ENCODE results near the gene GPR155. TPM values are rescaled to one million over a fixed set of nuclear protein-coding genes. Genes with fewer than 3 reads are reported as not detected.

Gene GPR155
- total RNA-seq, 1 experiment from 2014 or later: 1.3 TPM

DNA sequence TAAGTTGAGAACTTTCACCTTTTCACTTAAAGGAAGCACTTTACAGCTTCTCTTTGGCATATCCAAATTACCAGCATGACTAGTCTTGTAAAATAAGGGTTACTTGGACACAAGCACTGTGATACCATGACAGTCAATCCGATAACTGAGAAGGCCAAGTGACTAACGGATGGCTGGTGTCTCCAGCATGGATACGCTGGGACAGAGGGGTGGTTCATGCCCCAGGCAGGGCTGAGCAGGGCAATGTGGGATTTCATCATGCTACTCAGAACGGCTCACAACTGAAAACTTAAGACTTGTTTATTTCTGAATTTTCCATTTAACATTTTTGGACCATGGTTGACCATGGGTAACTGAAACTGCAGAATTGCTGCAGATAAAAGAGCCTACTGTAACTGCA, 43.1 kb upstream of the GPR155 start:
- Histone ChIP-seq H3K27me3 (ENCODE audit: low read length) (peaks cover 4% of the 10 kb centered on the region), H2AFZ (ENCODE audit: low read length) (no peak overlapping the region), H3K4me2 (ENCODE audit: low read length) (no peak overlapping the region), H3K4me3 (ENCODE audit: low read length) (no peak overlapping the region), H3F3A (ENCODE audit: low read length, unreplicated experiment) (no peaks in the 10 kb centered on the region), H3K79me2 (ENCODE audit: low read length) (no peaks in the 10 kb centered on the region), H3K27ac (ENCODE audit: low read length) (no peak overlapping the region), H3K9me2 (replicated peaks; ENCODE audit: low read length) (no peaks in the 10 kb centered on the region), H3K9me3 (ENCODE audit: low read length) (no peaks in the 10 kb centered on the region), H3K9ac (ENCODE audit: low read length) (no peak overlapping the region), H3K36me3 (ENCODE audit: low read depth, low read length) (no peaks in the 10 kb centered on the region), H4K20me1 (ENCODE audit: low read length) (no peaks in the 10 kb centered on the region), H3K4me1 (ENCODE audit: insufficient read depth, low read length) (peaks cover 4% of the 10 kb centered on the region; the same call in 1 of the 2 replicates)
- intact Hi-C loops (cut with micrococcal nuclease): no loop called here
- POLR2A ChIA-PET (ENCODE audit: unreplicated experiment): no interaction called here
- DNase-seq (no peak), ATAC-seq (no peak)
- BruUV-seq (replicated peaks): no TSS peak
- CTCF ChIA-PET: no interaction called here
- TF ChIP-seq EZH2 (IDR thresholded peaks at IDR 0.05; ENCODE audit: low read length, unreplicated experiment) (no peak), CTCF (conservative IDR thresholded peaks at IDR 0.05; ENCODE audit: low read depth, low read length) (no peak), EZH2phosphoT487 (IDR thresholded peaks at IDR 0.05; ENCODE audit: borderline replicate concordance, low read length) (no peak)

DNA sequence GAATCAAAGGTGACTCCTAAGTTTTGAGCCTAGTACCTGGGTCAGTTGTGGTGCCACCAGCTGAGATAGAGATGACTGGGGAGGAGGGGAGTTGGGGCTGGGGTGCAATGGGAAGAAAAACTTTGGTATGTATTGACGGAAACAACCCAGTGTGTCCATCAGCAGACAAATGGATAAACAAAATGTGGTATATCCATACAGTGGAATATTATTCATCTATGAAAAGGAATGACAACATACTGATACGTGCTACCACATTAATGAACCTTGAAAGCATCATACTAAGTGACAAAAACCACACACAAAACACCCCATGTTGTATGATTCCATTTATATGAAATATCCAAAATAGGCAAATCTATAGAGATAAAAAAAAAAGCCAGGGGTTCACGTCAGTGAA, 41.1 kb upstream of the GPR155 start:
- Histone ChIP-seq H4K20me1 (ENCODE audit: low read length) (no peaks in the 10 kb centered on the region), H3K27ac (ENCODE audit: low read length) (no peak overlapping the region), H3K27me3 (ENCODE audit: low read length) (peaks cover 9% of the 10 kb centered on the region), H3K4me3 (ENCODE audit: low read length) (no peak overlapping the region), H3K79me2 (ENCODE audit: low read length) (no peaks in the 10 kb centered on the region), H3K4me1 (ENCODE audit: insufficient read depth, low read length) (peaks cover 4% of the 10 kb centered on the region; the same call in 1 of the 2 replicates), H3F3A (ENCODE audit: low read length, unreplicated experiment) (no peaks in the 10 kb centered on the region), H3K4me2 (ENCODE audit: low read length) (no peak overlapping the region), H3K36me3 (ENCODE audit: low read depth, low read length) (no peaks in the 10 kb centered on the region), H2AFZ (ENCODE audit: low read length) (no peak overlapping the region), H3K9me2 (replicated peaks; ENCODE audit: low read length) (no peaks in the 10 kb centered on the region), H3K9ac (ENCODE audit: low read length) (no peak overlapping the region), H3K9me3 (ENCODE audit: low read length) (no peaks in the 10 kb centered on the region)
- no peak for DNase-seq
- CTCF ChIA-PET: no interaction called here
- TF ChIP-seq EZH2 (IDR thresholded peaks at IDR 0.05; ENCODE audit: low read length, unreplicated experiment) (no peak), CTCF (conservative IDR thresholded peaks at IDR 0.05; ENCODE audit: low read depth, low read length) (no peak), EZH2phosphoT487 (IDR thresholded peaks at IDR 0.05; ENCODE audit: borderline replicate concordance, low read length) (no peak)
- ATAC-seq: no peak
- POLR2A ChIA-PET (ENCODE audit: unreplicated experiment): no interaction called here
- BruUV-seq (replicated peaks): no TSS peak
- intact Hi-C loops (cut with micrococcal nuclease): no loop called here

DNA sequence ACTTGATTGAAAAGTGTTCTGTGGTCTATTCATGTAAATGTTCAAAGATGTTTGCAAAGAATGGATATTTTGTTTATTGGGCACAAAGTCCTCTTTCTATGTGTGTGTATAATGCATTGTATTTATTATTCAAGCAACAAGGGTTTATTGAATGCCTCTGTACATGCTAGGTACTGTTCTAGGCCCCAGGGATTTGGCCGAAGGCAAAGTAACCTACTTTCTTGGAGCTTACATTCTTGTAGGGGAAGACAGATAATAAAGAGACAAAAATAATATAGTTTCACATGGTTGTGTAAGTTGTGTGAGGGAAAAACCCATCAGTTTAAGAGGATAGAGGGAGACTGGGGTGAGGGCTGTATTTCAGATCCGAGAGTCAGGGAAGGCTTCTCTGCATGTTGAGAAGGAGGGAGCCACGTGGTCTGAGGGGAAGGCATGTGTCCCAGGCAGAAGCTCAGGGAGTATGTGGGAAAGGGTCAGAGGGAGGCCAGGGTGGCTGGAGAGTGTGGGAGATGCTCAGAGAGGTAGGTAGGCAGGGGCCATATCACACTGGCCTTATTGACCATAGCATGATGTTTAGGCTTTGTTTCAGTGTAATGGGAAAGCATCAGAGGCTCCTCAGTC, 40.4 kb upstream of the GPR155 start:
- TF ChIP-seq EZH2 (IDR thresholded peaks at IDR 0.05; ENCODE audit: low read length, unreplicated experiment): no peak
- Histone ChIP-seq H3K36me3 (ENCODE audit: low read depth, low read length) (no peaks in the 10 kb centered on the region), H2AFZ (ENCODE audit: low read length) (no peak overlapping the region), H4K20me1 (ENCODE audit: low read length) (no peaks in the 10 kb centered on the region), H3K9me2 (replicated peaks; ENCODE audit: low read length) (no peaks in the 10 kb centered on the region), H3K27me3 (ENCODE audit: low read length) (peaks cover 11% of the 10 kb centered on the region), H3K4me2 (ENCODE audit: low read length) (no peak overlapping the region), H3K4me1 (ENCODE audit: insufficient read depth, low read length) (peaks cover 4% of the 10 kb centered on the region; the same call in 1 of the 2 replicates), H3K27ac (ENCODE audit: low read length) (no peak overlapping the region), H3K79me2 (ENCODE audit: low read length) (no peaks in the 10 kb centered on the region), H3K9ac (ENCODE audit: low read length) (no peak overlapping the region), H3F3A (ENCODE audit: low read length, unreplicated experiment) (no peaks in the 10 kb centered on the region), H3K4me3 (ENCODE audit: low read length) (no peak overlapping the region), H3K9me3 (ENCODE audit: low read length) (no peaks in the 10 kb centered on the region)
- DNase-seq (no peak), ATAC-seq (no peak)
- intact Hi-C loops (cut with micrococcal nuclease): no loop called here
- no TSS peak for BruUV-seq (replicated peaks)
- ChIA-PET POLR2A (ENCODE audit: unreplicated experiment) (no interaction called here), CTCF (no interaction called here)

Measured in PC-3 (cell line).